Measurements from ENCODE around the gene SCFD2. TPM values are rescaled to one million over a fixed set of nuclear protein-coding genes. Genes with fewer than 3 reads are reported as not detected.

SCFD2 gene
- polyA plus RNA-seq, 3 donors, result 4.1 to 8.2 (median 8.1) TPM

- no peak overlapping the region for H3K27ac ChIP-seq (ENCODE audit: low read depth, low read length)
- 73 to 89% (median 88%) methylated on average over 10 of the region's 10 CpGs for WGBS, 3 donors
These were observed 492.0 kb downstream of the SCFD2 start for GRCh38 chr4:52873861-52874343.

- WGBS, 3 donors, result 60 to 87% (median 83%) methylated on average over 1 of the region's 1 CpG
- no peak overlapping the region for H3K27ac ChIP-seq (ENCODE audit: low read depth, low read length)
These were observed 492.7 kb downstream of the SCFD2 start for GRCh38 chr4:52873191-52873590.

GRCh38 chr4:52870225-52870624 lies 495.6 kb downstream of the SCFD2 start:
- 75 to 96% (median 84%) methylated on average over 4 of the region's 4 CpGs for WGBS, 3 donors
- H3K27ac ChIP-seq (ENCODE audit: low read depth, low read length), result no peak overlapping the region

- no peak overlapping the region for H3K27ac ChIP-seq (ENCODE audit: low read depth, low read length)
These were observed 496.2 kb downstream of the SCFD2 start for GRCh38 chr4:52869656-52870055.

GRCh38 chr4:52869196-52869595 lies 496.7 kb downstream of the SCFD2 start:
- no peak overlapping the region for H3K27ac ChIP-seq (ENCODE audit: low read depth, low read length)
- 61 to 67% (median 63%) methylated on average over 12 of the region's 12 CpGs for WGBS, 3 donors

More at GRCh38 chr4:52869656-52870055, 496.2 kb downstream of the SCFD2 start:
- WGBS, 3 donors, result 76 to 100% (median 86%) methylated on average over 1 of the region's 1 CpG

GRCh38 chr4:52868133-52868532 lies 497.7 kb downstream of the SCFD2 start:
- no peak overlapping the region for H3K27ac ChIP-seq (ENCODE audit: low read depth, low read length)
- 59 to 86% (median 83%) methylated on average over 8 of the region's 8 CpGs for WGBS, 3 donors

- WGBS, 3 donors, result 90 to 96% (median 94%) methylated on average over 4 of the region's 4 CpGs
- no peak overlapping the region for H3K27ac ChIP-seq (ENCODE audit: low read depth, low read length)
These were observed 498.7 kb downstream of the SCFD2 start for GRCh38 chr4:52867163-52867562.

GRCh38 chr4:52866734-52867133 lies 499.1 kb downstream of the SCFD2 start:
- 77 to 82% (median 80%) methylated on average over 4 of the region's 4 CpGs for WGBS, 3 donors
- H3K27ac ChIP-seq (ENCODE audit: low read depth, low read length), result no peak overlapping the region

- 86 to 90% (median 89%) methylated on average over 9 of the region's 9 CpGs for WGBS, 3 donors
These were observed 500.6 kb downstream of the SCFD2 start for GRCh38 chr4:52865300-52865699.

GRCh38 chr4:52864793-52865192 lies 501.1 kb downstream of the SCFD2 start:
- WGBS, 3 donors, result 42 to 54% (median 50%) methylated on average over 5 of the region's 5 CpGs
- H3K27ac ChIP-seq (ENCODE audit: low read depth, low read length), result no peak overlapping the region

More at GRCh38 chr4:52865300-52865699, 500.6 kb downstream of the SCFD2 start:
- no peak overlapping the region for H3K27ac ChIP-seq (ENCODE audit: low read depth, low read length)

- 79 to 88% (median 80%) methylated on average over 6 of the region's 6 CpGs for WGBS, 3 donors
- H3K27ac ChIP-seq (ENCODE audit: low read depth, low read length), result no peak overlapping the region
These were observed 502.5 kb downstream of the SCFD2 start for GRCh38 chr4:52863324-52863723.

GRCh38 chr4:52862639-52863161 lies 503.2 kb downstream of the SCFD2 start:
- no peak overlapping the region for H3K27ac ChIP-seq (ENCODE audit: low read depth, low read length)

GRCh38 chr4:52861879-52862616 lies 503.8 kb downstream of the SCFD2 start, which contains the start of gene RASL11B:
Gene RASL11B (plus strand): TSS chr4:52862317. CDS start chr4:52862508, 191 bp downstream.
- no peak within 1 kb of the TSS for H3K27ac ChIP-seq (ENCODE audit: low read depth, low read length)
- 0 to 1% (median 0%) methylated on average over 87 to 94 of the region's 94 CpGs for WGBS, 3 donors

More at GRCh38 chr4:52862639-52863161, 503.2 kb downstream of the SCFD2 start:
- 13 to 19% (median 14%) methylated on average over 22 to 23 of the region's 23 CpGs for WGBS, 3 donors

GRCh38 chr4:52861171-52861823 lies 504.6 kb downstream of the SCFD2 start:
- H3K27ac ChIP-seq (ENCODE audit: low read depth, low read length), result no peak overlapping the region
- WGBS, 3 donors, result 45 to 51% (median 47%) methylated on average over 26 of the region's 26 CpGs

GRCh38 chr4:52860361-52860760 lies 505.5 kb downstream of the SCFD2 start:
- whole genome bisulfite sequencing, 3 donors, result 87 to 94% (median 90%) methylated on average over 2 of the region's 2 CpGs

GRCh38 chr4:52856801-52857200 lies 509.1 kb downstream of the SCFD2 start:
- WGBS, 3 donors, result 86 to 100% (median 93%) methylated on average over 1 of the region's 1 CpG

More at GRCh38 chr4:52860361-52860760, 505.5 kb downstream of the SCFD2 start:
- no peak overlapping the region for H3K27ac ChIP-seq (ENCODE audit: low read depth, low read length)

GRCh38 chr4:52853351-52853750 lies 512.5 kb downstream of the SCFD2 start:
- no peak overlapping the region for H3K27ac ChIP-seq (ENCODE audit: low read depth, low read length)

More at GRCh38 chr4:52856801-52857200, 509.1 kb downstream of the SCFD2 start:
- no peak overlapping the region for H3K27ac ChIP-seq (ENCODE audit: low read depth, low read length)

GRCh38 chr4:52852711-52853110 lies 513.1 kb downstream of the SCFD2 start:
- WGBS, 3 donors, result 70 to 74% (median 72%) methylated on average over 3 of the region's 3 CpGs
- H3K27ac ChIP-seq (ENCODE audit: low read depth, low read length), result no peak overlapping the region

- H3K27ac ChIP-seq (ENCODE audit: low read depth, low read length), result no peak overlapping the region
- WGBS, 3 donors, result 73 to 89% (median 81%) methylated on average over 1 of the region's 1 CpG
These were observed 513.8 kb downstream of the SCFD2 start for GRCh38 chr4:52852041-52852440.
